ENCODE results near the gene FAM98C.
"Not testable (repeated sequence)": the region's sequence is repeated elsewhere in the genome, so short reads cannot be mapped to it uniquely, and the experiment has no call there.

FAM98C gene

GRCh38 chr19:38399081-38399480, 3.8 kb upstream of the FAM98C start:
- DNase-seq (ENCODE audit: low spot score in 2 of 2): no peak
- ATAC-seq (ENCODE audit: low read depth): no peak
- peaks cover 12% of the 10 kb centered on the region for H3K27me3 Mint-ChIP-seq
- H3K36me3 Mint-ChIP-seq: no peaks in the 10 kb centered on the region
- H3K4me1 Mint-ChIP-seq: peaks cover 12% of the 10 kb centered on the region
- H3K4me3 Mint-ChIP-seq: no peak overlapping the region
- no peak overlapping the region for H3K27ac Mint-ChIP-seq
- H3K9me3 Mint-ChIP-seq: no peaks in the 10 kb centered on the region

GRCh38 chr19:38399537-38399936, 3.4 kb upstream of the FAM98C start:
- Mint-ChIP-seq H3K4me1 (peaks cover 13% of the 10 kb centered on the region), H3K27ac (no peak overlapping the region), H3K36me3 (no peaks in the 10 kb centered on the region)

GRCh38 chr19:38400361-38400760, 2.5 kb upstream of the FAM98C start:
- Mint-ChIP-seq H3K9me3 (no peaks in the 10 kb centered on the region), H3K4me3 (no peak overlapping the region), H3K27me3 (peaks cover 12% of the 10 kb centered on the region), H3K36me3 (peaks cover 3% of the 10 kb centered on the region), H3K4me1 (peaks cover 7% of the 10 kb centered on the region), H3K27ac (no peak overlapping the region)
- no peak for DNase-seq (ENCODE audit: low spot score in 2 of 2)
- no peak for ATAC-seq (ENCODE audit: low read depth)

More at GRCh38 chr19:38399537-38399936, 3.4 kb upstream of the FAM98C start:
- ATAC-seq (ENCODE audit: low read depth): no peak
- Mint-ChIP-seq H3K4me3 (no peak overlapping the region), H3K9me3 (no peaks in the 10 kb centered on the region), H3K27me3 (peaks cover 12% of the 10 kb centered on the region)
- DNase-seq (ENCODE audit: low spot score in 2 of 2): no peak

GRCh38 chr19:38401148-38401547, 1.7 kb upstream of the FAM98C start:
- Mint-ChIP-seq H3K4me1 (peaks cover 7% of the 10 kb centered on the region), H3K27me3 (peaks cover 12% of the 10 kb centered on the region), H3K4me3 (no peak overlapping the region), H3K27ac (no peak overlapping the region), H3K9me3 (no peaks in the 10 kb centered on the region), H3K36me3 (peaks cover 4% of the 10 kb centered on the region)
- ATAC-seq (ENCODE audit: low read depth) (no peak), DNase-seq (ENCODE audit: low spot score in 2 of 2) (no peak)

- Mint-ChIP-seq H3K27ac (peak overlapping the region; percentile 91), H3K27me3 (peaks cover 8% of the 10 kb centered on the region), H3K4me3 (peak overlapping the region; percentile 91), H3K4me1 (peaks cover 7% of the 10 kb centered on the region), H3K9me3 (no peaks in the 10 kb centered on the region), H3K36me3 (peaks cover 7% of the 10 kb centered on the region)
- ATAC-seq (ENCODE audit: low read depth) (no peak), DNase-seq (ENCODE audit: low spot score in 2 of 2) (no peak)
Measured at GRCh38 chr19:38402623-38402966, 298 bp upstream of the FAM98C start.

- peak overlapping the region; percentile 29 for H3K4me3 Mint-ChIP-seq
Measured at GRCh38 chr19:38404858-38405257, 2.0 kb downstream of the FAM98C start.

GRCh38 chr19:38405276-38405675, 2.4 kb downstream of the FAM98C start:
- H3K27ac Mint-ChIP-seq: no peak overlapping the region
- no peaks in the 10 kb centered on the region for H3K9me3 Mint-ChIP-seq
- peaks cover 7% of the 10 kb centered on the region for H3K4me1 Mint-ChIP-seq
- H3K27me3 Mint-ChIP-seq: peaks cover under 1% of the 10 kb centered on the region
- H3K36me3 Mint-ChIP-seq: peaks cover 10% of the 10 kb centered on the region
- no peak for DNase-seq (ENCODE audit: low spot score in 2 of 2)
- ATAC-seq (ENCODE audit: low read depth): no peak
- H3K4me3 Mint-ChIP-seq: peak overlapping the region; percentile 29

More at GRCh38 chr19:38404858-38405257, 2.0 kb downstream of the FAM98C start:
- H3K27me3 Mint-ChIP-seq: peaks cover 3% of the 10 kb centered on the region
- H3K27ac Mint-ChIP-seq: no peak overlapping the region
- peaks cover 10% of the 10 kb centered on the region for H3K36me3 Mint-ChIP-seq
- no peak for ATAC-seq (ENCODE audit: low read depth)
- no peak for DNase-seq (ENCODE audit: low spot score in 2 of 2)
- H3K9me3 Mint-ChIP-seq: no peaks in the 10 kb centered on the region
- H3K4me1 Mint-ChIP-seq: peaks cover 7% of the 10 kb centered on the region

GRCh38 chr19:38409631-38410133, 6.8 kb downstream of the FAM98C start:
- DNase-seq (ENCODE audit: low spot score in 2 of 2): no peak
- Mint-ChIP-seq H3K27me3 (no peaks in the 10 kb centered on the region), H3K36me3 (peaks cover 10% of the 10 kb centered on the region), H3K27ac (no peak overlapping the region), H3K4me3 (no peak overlapping the region), H3K4me1 (no peaks in the 10 kb centered on the region), H3K9me3 (no peaks in the 10 kb centered on the region)
- ATAC-seq (ENCODE audit: low read depth): no peak

GRCh38 chr19:38410407-38410806, 7.5 kb downstream of the FAM98C start:
- H3K36me3 Mint-ChIP-seq; ATAC-seq (ENCODE audit: low read depth); H3K27ac Mint-ChIP-seq; DNase-seq (ENCODE audit: low spot score in 2 of 2); H3K27me3 Mint-ChIP-seq; H3K4me3 Mint-ChIP-seq; H3K4me1 Mint-ChIP-seq; H3K9me3 Mint-ChIP-seq: not testable (repeated sequence)

GRCh38 chr19:38411041-38411712, 8.3 kb downstream of the FAM98C start:
- ATAC-seq (ENCODE audit: low read depth) (no peak), DNase-seq (ENCODE audit: low spot score in 2 of 2) (no peak)
- no peaks in the 10 kb centered on the region for H3K27me3 Mint-ChIP-seq
- H3K27ac Mint-ChIP-seq: no peak overlapping the region
- H3K9me3 Mint-ChIP-seq: no peaks in the 10 kb centered on the region
- peaks cover 6% of the 10 kb centered on the region for H3K36me3 Mint-ChIP-seq
- no peaks in the 10 kb centered on the region for H3K4me1 Mint-ChIP-seq
- H3K4me3 Mint-ChIP-seq: no peak overlapping the region

- H3K27me3 Mint-ChIP-seq: not testable (repeated sequence)
Measured at GRCh38 chr19:38411898-38412297, 9.0 kb downstream of the FAM98C start.

GRCh38 chr19:38412491-38412890, 9.6 kb downstream of the FAM98C start:
- Mint-ChIP-seq H3K36me3 (peaks cover 2% of the 10 kb centered on the region), H3K27me3 (no peaks in the 10 kb centered on the region), H3K4me3 (no peak overlapping the region), H3K27ac (no peak overlapping the region), H3K9me3 (no peaks in the 10 kb centered on the region), H3K4me1 (peaks cover 6% of the 10 kb centered on the region)
- ATAC-seq (ENCODE audit: low read depth) (no peak), DNase-seq (ENCODE audit: low spot score in 2 of 2) (no peak)

More at GRCh38 chr19:38411898-38412297, 9.0 kb downstream of the FAM98C start:
- H3K4me1 Mint-ChIP-seq; H3K9me3 Mint-ChIP-seq; H3K36me3 Mint-ChIP-seq; ATAC-seq (ENCODE audit: low read depth); DNase-seq (ENCODE audit: low spot score in 2 of 2); H3K27ac Mint-ChIP-seq; H3K4me3 Mint-ChIP-seq: not testable (repeated sequence)

GRCh38 chr19:38412961-38413360, 10.1 kb downstream of the FAM98C start:
- ATAC-seq (ENCODE audit: low read depth) (no peak), DNase-seq (ENCODE audit: low spot score in 2 of 2) (no peak)
- Mint-ChIP-seq H3K9me3 (no peaks in the 10 kb centered on the region), H3K27ac (no peak overlapping the region), H3K27me3 (no peaks in the 10 kb centered on the region), H3K36me3 (peaks cover 2% of the 10 kb centered on the region), H3K4me1 (peaks cover 10% of the 10 kb centered on the region), H3K4me3 (no peak overlapping the region)

GRCh38 chr19:38413416-38413815, 10.5 kb downstream of the FAM98C start:
- ATAC-seq (ENCODE audit: low read depth) (no peak), DNase-seq (ENCODE audit: low spot score in 2 of 2) (no peak)
- Mint-ChIP-seq H3K9me3 (no peaks in the 10 kb centered on the region), H3K27ac (no peak overlapping the region), H3K4me1 (peaks cover 12% of the 10 kb centered on the region), H3K4me3 (no peak overlapping the region), H3K27me3 (no peaks in the 10 kb centered on the region), H3K36me3 (peaks cover 2% of the 10 kb centered on the region)

GRCh38 chr19:38417146-38417543, 14.3 kb downstream of the FAM98C start:
- ATAC-seq (ENCODE audit: low read depth) (no peak), DNase-seq (ENCODE audit: low spot score in 2 of 2) (no peak)
- Mint-ChIP-seq H3K9me3 (no peaks in the 10 kb centered on the region), H3K4me1 (peaks cover 19% of the 10 kb centered on the region), H3K36me3 (no peaks in the 10 kb centered on the region), H3K27me3 (no peaks in the 10 kb centered on the region), H3K27ac (peak overlapping the region; percentile 68), H3K4me3 (peak overlapping the region; percentile 86)

Measured in memory B cell (primary cell).